IPS-15b (cell line): ENCODE data around the gene NTPCR.

Experiments
- H3K27me3 ChIP-seq: one replicate; pipeline ENCODE4 v1.6.1; 2013; ENCODE audit warnings: low read length; ENCODE audit not compliant: control insufficient read depth, insufficient read depth
- H3K36me3 ChIP-seq: one replicate; pipeline ENCODE4 v1.6.1; 2013; ENCODE audit warnings: low read length; ENCODE audit not compliant: control insufficient read depth, insufficient read depth
- H3K4me1 ChIP-seq: one replicate; pipeline ENCODE4 v1.6.1; 2013; ENCODE audit warnings: mild to moderate bottlenecking, low read length; ENCODE audit not compliant: control insufficient read depth, insufficient read depth
- H3K4me3 ChIP-seq: one replicate; pipeline ENCODE4 v1.5.1; 2013; ENCODE audit warnings: low read depth, low read length
- H3K9ac ChIP-seq: one replicate; pipeline ENCODE4 v1.6.1; 2013; ENCODE audit warnings: low read depth, mild to moderate bottlenecking, low read length
- H3K9me3 ChIP-seq: one replicate; pipeline ENCODE4 v1.6.1; 2013; ENCODE audit warnings: mild to moderate bottlenecking, low read length; ENCODE audit not compliant: control insufficient read depth, insufficient read depth

NTPCR gene

GRCh38 chr1:233006541-233006973, 56.1 kb downstream of the NTPCR start:
- Histone ChIP-seq H3K4me1 (no peaks in the 10 kb centered on the region), H3K4me3 (no peak overlapping the region), H3K36me3 (no peaks in the 10 kb centered on the region), H3K9me3 (no peaks in the 10 kb centered on the region), H3K27me3 (no peaks in the 10 kb centered on the region), H3K9ac (no peak overlapping the region)

DNA sequence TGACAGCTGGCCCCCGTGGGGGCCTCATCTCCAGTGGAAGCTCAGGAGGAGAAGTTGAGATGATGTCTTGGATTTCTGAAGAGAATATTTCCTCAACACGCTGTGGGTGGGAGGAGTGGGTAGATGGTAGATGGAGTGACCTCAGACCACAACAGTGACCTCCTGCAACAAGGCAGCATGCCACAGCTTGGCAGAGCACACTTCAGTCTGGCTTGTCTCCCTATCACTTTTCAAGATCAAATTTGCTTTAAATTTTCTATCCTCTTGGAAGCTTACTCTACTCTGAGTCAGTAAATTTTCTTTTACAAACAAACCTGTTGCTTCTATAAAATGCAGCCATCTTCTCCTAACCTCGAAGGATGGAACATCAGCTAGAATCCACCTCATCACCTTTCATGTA, 59.7 kb downstream of the NTPCR start:
- no peak overlapping the region for H3K4me3 ChIP-seq
- no peaks in the 10 kb centered on the region for H3K4me1 ChIP-seq
- H3K9ac ChIP-seq, result no peak overlapping the region
- H3K9me3 ChIP-seq, result no peaks in the 10 kb centered on the region
- no peaks in the 10 kb centered on the region for H3K36me3 ChIP-seq
- H3K27me3 ChIP-seq, result no peaks in the 10 kb centered on the region

DNA sequence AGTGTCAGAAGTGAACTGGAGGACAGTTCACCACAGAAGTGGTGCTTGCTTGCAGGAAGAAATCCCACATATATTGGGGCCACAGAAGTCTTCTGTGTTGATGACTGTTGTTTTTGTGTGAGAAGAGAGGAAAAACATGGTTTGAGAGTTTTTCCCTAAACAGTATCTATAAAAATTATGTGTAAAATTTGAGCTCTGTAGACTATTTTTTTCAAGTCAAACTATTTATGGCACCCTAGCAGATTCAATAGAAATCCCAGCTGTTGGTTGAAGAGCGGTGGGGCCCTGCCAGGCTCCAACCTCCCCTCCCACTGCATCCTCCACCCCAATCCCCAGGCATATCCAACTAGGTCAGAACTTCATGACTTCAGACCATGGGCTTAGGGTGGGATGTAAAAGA, 61.6 kb downstream of the NTPCR start:
- H3K4me3 ChIP-seq, result no peak overlapping the region
- no peaks in the 10 kb centered on the region for H3K4me1 ChIP-seq

DNA sequence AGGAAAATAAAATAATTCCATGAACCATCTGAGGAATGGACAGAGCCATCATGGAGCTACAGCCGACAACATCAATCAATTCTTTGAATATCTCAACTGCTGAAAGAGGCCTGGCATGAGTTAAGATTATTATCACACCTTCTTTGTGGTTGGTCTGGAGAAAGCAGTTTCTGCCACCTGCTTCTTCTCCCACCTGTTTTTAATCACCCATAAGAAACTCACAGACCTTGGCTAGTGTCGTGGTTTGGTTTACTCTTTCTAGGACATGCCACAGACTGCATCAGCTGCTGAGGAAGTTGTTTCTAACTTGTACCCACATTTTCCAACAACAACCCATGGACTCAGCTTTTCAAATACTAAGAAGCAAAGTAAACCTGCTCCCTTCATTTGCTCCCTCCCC, 65.6 kb downstream of the NTPCR start:
- Histone ChIP-seq H3K27me3 (no peaks in the 10 kb centered on the region), H3K9me3 (no peaks in the 10 kb centered on the region), H3K4me1 (no peaks in the 10 kb centered on the region), H3K4me3 (no peak overlapping the region), H3K36me3 (no peaks in the 10 kb centered on the region), H3K9ac (no peak overlapping the region)

More for the DNA sequence above, 61.6 kb downstream of the NTPCR start:
- no peaks in the 10 kb centered on the region for H3K9me3 ChIP-seq
- no peaks in the 10 kb centered on the region for H3K27me3 ChIP-seq
- H3K9ac ChIP-seq, result no peak overlapping the region
- H3K36me3 ChIP-seq, result no peaks in the 10 kb centered on the region

DNA sequence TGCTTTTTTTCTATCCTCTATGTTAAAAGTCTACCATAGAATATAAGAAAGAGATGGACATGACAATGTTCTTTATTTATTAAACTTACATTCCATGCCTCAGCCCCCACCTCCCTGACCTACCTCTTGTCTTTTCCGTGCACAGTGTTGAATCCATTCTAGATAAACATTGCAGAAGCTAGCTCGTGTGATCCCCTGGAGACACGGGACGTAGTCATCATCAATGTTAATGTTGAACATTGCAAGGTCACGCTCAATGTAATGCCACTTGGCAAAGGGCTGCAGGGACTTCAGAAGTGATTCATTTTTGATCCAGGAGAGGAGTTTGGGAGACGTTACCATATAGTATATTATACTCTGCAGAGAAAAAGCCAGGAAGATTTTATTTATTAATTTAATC, 66.4 kb downstream of the NTPCR start:
- no peak overlapping the region for H3K9ac ChIP-seq
- no peaks in the 10 kb centered on the region for H3K36me3 ChIP-seq
- H3K4me1 ChIP-seq, result no peaks in the 10 kb centered on the region
- H3K9me3 ChIP-seq, result no peaks in the 10 kb centered on the region
- H3K4me3 ChIP-seq, result no peak overlapping the region
- no peaks in the 10 kb centered on the region for H3K27me3 ChIP-seq

DNA sequence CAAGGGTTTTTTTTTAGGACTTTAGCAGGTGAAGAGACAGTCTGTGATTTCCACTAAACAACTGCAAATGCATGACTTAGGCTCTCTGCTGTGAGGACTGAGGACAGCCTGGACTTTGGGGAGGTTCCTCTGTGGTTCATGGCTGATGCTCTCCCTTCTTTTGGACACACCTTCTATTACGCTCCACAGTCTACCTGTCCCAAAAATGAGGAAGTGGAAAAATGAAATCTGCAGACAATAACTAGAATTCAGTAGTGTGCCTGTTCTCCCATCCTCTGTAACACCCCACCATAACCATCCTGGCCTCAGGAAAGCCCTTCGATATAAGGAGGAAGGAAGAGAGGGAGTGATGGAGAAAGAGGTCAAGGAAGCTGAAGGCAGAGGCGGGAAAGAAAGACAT, 68.7 kb downstream of the NTPCR start:
- no peaks in the 10 kb centered on the region for H3K9me3 ChIP-seq
- H3K9ac ChIP-seq, result no peak overlapping the region
- no peaks in the 10 kb centered on the region for H3K4me1 ChIP-seq
- H3K36me3 ChIP-seq, result no peaks in the 10 kb centered on the region
- no peak overlapping the region for H3K4me3 ChIP-seq
- no peaks in the 10 kb centered on the region for H3K27me3 ChIP-seq

DNA sequence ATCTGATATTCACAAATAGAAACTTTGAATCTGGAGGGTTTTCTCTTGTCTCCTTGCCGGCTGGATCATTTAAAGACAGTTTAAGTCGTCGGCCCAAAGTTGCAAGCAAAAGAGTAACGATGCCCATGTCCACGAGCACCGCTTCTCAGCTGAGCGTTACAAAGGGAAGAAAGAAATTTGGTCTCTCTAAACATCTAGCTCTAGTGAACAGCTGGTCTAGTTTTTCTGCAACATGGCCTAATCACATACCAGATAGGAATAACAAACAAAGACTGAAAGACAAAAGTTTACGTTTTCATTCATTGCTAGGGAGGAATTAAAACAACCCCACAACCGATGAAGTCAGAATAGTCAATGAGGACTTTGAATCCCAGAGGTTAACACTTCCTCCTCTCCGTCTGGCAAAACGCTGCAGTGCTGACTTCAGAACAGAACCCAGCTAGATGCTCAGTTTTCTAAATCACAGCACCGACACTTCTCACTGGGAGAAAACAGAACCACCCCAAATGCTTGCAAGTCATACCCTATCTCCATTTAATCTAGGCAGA, 69.4 kb downstream of the NTPCR start:
- H3K4me3 ChIP-seq, result no peak overlapping the region
- H3K4me1 ChIP-seq, result no peaks in the 10 kb centered on the region
- no peaks in the 10 kb centered on the region for H3K9me3 ChIP-seq
- no peaks in the 10 kb centered on the region for H3K36me3 ChIP-seq
- H3K9ac ChIP-seq, result no peak overlapping the region
- H3K27me3 ChIP-seq, result no peaks in the 10 kb centered on the region

DNA sequence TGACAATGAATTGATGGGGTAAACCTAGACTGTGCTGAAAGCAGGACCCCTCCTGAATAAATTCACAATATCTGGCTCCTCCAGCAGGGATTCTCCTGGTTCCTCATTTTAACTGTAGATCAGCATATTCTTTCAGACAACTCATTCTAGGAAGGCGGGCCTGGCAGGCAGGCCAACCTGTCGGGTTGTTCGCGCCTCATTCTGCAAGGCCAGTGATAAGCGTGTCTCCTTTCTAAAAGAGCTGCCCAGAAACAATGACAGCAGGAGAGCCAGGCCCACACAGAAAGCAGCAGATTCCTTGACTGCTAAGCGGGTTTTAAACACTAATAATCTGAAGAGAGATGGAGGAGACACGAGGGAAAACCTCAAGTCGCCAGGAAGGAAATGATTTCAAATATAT, 70.0 kb downstream of the NTPCR start:
- Histone ChIP-seq H3K36me3 (no peaks in the 10 kb centered on the region), H3K27me3 (no peaks in the 10 kb centered on the region), H3K4me1 (no peaks in the 10 kb centered on the region), H3K4me3 (no peak overlapping the region), H3K9me3 (no peaks in the 10 kb centered on the region), H3K9ac (no peak overlapping the region)

DNA sequence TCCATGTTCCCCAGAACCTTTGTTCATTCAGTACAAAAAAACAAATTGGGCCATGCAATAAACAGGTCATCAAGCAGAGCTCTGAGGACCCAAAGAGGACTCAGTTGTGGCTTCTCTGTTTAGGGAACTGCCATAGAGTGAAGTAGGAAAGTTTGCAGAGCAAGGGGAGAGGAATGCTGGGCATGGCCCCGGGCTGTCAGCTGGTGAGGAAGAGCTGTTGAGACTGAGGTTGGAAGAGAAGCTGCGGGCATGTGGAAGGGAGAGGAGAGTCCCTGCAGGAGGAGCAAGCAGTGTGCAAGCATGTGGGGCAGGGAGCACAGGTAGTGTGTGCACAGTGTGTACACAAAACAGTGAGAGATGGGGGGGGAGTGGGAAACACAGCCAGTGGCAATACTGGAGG, 71.8 kb downstream of the NTPCR start:
- H3K9me3 ChIP-seq, result no peaks in the 10 kb centered on the region
- no peaks in the 10 kb centered on the region for H3K27me3 ChIP-seq
- H3K36me3 ChIP-seq, result no peaks in the 10 kb centered on the region
- H3K9ac ChIP-seq, result no peak overlapping the region
- H3K4me3 ChIP-seq, result no peak overlapping the region
- H3K4me1 ChIP-seq, result no peaks in the 10 kb centered on the region

DNA sequence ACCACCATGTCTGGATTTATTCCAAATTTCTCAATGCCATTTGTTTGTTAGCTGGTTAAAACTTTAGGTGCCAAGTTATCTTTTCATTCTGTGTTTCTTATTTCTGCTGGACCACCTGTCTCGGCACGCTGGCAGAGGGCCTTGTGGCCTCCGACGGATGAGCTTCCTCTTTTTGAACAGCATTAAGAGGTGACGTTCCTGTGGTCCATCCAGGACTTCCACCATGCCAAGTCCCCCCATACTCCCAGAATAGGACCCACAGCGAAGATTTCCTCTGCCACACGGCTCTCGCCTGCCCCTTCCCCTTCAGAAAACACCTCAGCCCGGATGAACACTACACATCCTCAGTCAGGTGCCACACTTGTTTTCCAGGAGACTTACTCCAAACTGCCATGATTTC, 73.8 kb downstream of the NTPCR start:
- no peaks in the 10 kb centered on the region for H3K9me3 ChIP-seq
- H3K27me3 ChIP-seq, result no peaks in the 10 kb centered on the region
- H3K9ac ChIP-seq, result no peak overlapping the region
- H3K4me3 ChIP-seq, result no peak overlapping the region
- no peaks in the 10 kb centered on the region for H3K36me3 ChIP-seq
- H3K4me1 ChIP-seq, result no peaks in the 10 kb centered on the region

- Histone ChIP-seq H3K4me3 (no peak overlapping the region), H3K4me1 (no peaks in the 10 kb centered on the region), H3K9ac (no peak overlapping the region), H3K9me3 (no peaks in the 10 kb centered on the region), H3K27me3 (no peaks in the 10 kb centered on the region), H3K36me3 (no peaks in the 10 kb centered on the region)
Measured at GRCh38 chr1:233025157-233025556, 74.7 kb downstream of the NTPCR start.

DNA sequence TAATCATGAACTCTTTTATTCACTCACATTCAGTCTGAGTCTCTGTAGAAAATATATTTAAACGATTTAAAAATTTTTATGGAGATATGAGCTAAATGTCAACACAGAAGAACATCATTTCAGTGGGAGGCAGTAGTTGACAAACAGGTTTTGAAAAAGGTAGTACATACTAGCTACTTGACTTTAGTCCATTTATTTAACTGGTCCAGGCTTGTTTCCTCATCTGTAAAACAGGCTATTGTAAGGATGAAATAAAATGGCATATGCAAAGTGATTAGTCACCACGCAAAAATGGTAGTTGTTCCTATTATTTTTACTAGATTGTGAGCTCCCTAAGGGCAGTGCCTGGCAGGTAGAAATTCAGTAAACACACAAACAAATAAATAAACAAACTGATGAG, 75.2 kb downstream of the NTPCR start:
- Histone ChIP-seq H3K9me3 (no peaks in the 10 kb centered on the region), H3K36me3 (no peaks in the 10 kb centered on the region), H3K4me1 (no peaks in the 10 kb centered on the region), H3K4me3 (no peak overlapping the region), H3K9ac (no peak overlapping the region), H3K27me3 (no peaks in the 10 kb centered on the region)

DNA sequence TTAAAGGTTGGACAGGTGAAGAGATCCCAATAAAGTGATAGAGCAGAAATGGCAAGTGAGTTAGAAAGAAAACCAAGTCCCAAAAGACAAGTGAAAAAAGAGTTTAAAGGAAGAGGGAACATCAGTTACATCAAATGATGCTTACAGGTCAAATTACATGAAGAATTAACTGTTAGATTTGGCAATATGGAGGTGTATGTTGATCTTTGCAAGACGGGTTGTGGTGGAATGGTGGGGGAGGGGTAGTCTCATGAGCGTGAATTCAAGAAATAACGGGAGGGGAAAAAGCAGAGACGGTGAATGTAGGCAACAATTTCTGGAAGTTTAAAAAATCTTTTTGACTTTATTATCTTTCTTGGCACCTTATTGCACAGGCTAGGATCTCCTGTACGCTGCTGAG, 76.6 kb downstream of the NTPCR start:
- Histone ChIP-seq H3K4me3 (no peak overlapping the region), H3K4me1 (no peaks in the 10 kb centered on the region), H3K27me3 (no peaks in the 10 kb centered on the region), H3K9me3 (no peaks in the 10 kb centered on the region), H3K36me3 (no peaks in the 10 kb centered on the region), H3K9ac (no peak overlapping the region)
